HG03060 (cell line): ENCODE measurements around the gene SINHCAF.
"Not testable (repeated sequence)": the region's sequence is repeated elsewhere in the genome, so short reads cannot be mapped to it uniquely, and the experiment has no call there.

Experiments used
- ATAC-seq: cut with Tn5 transposase; IDR thresholded peaks from one replicate; pipeline ENCODE4 v1.9.1; 2021; ENCODE audit warnings: low read depth, moderate number of reproducible peaks; ENCODE audit not compliant: unreplicated experiment

The SINHCAF gene

DNA sequence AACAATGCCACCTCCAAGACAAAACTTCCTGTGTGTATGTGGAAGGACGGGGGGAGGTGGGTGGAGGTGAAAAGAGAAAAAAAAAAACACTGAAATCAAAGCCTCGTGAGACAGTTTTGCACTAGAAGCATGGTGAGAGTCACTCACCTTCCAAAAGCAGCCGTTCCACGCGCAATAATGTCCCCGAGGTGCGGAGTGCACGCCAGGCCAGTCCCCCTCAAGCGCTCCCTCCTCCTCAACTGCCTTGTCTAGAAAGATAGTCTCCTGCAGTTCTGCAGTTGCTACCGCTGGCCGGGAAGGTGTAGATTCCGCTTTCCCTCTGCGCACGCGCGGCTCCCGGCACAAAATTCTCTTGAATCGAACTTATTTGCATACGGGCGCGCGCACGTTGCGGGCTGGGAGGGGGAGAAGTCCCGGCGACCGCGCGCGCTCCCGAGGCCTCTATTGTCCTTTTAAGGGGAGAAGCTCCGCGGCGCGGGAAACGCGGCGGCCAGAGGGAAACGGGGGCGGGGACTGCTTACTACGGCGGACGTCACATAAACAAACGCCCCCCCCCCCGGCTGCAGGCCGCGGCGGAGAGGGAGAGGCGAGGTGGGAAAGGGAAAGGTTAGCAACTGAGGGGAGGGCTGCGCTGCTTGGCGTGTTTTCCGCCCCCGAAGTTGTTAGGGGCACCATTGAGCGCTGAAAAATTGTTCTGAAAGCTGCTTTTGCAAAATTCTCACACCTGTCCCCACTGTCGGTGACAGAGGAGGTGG is at the start of gene SINHCAF:
TSS of gene SINHCAF (minus strand) at position 274 of the 755 bp plus-strand sequence. CDS start 27,946 bp downstream, outside the sequence.
- peak; percentile 65 for ATAC-seq

GRCh38 chr12:31375422-31375821 is 49.5 kb upstream of the SINHCAF start:
- ATAC-seq = not testable (repeated sequence)

DNA sequence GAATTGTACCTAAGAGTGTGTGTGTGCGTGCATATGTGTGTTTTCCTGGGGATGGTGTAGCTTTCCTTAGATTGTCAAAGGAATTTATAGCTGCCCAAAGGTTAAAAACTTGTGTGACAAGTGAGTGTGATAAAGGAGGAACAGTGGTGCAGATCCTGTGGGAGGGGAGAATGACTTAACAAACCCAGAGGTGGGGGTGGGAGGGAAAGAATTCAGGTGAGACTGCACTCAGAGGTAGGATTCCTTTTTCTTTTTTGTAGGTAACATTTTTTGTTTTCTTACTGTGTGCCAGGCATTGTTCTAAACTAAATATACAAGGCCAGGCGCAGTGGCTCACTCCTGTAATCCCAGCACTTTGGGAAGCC is 45.3 kb upstream of the SINHCAF start:
- no peak for ATAC-seq

DNA sequence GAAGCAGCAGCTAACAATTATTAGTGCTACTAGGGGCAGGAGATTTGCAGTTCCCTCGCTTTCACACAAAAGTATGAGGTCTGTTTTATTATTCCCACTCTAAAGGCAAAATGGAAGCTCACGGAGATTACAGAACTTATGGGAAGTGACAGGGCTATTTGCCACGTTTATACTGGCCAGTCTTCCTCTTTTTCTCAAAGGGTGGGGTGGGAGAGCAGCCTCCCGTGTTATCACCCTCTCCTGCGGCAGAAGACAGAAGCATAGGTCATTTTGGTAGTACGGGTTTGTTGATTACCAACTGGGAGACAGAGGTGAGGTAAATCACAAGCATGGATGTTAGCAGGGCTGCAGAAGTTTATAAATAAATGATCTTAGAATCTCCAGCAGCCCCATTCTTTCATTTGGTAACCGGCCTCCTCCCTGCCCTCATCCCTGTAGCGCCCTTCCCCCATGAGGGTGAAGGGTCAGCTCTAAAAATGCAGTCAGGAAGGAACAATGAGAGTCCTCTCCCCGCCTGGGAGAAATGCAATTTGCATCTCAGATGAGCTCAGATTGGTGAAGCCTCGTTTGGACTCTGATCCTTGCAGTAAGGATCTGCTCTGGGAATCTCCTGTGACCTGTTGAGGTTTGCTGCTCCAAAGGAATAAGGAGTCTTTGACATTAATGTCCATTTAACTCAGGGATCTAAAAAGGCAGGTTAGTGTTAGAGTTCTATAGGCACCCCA is 44.7 kb upstream of the SINHCAF start:
- ATAC-seq = no peak

- ATAC-seq = no peak
Measured at GRCh38 chr12:31369712-31370521, 44.0 kb upstream of the SINHCAF start.

- no peak for ATAC-seq
Measured at GRCh38 chr12:31368666-31369361, 42.9 kb upstream of the SINHCAF start.

DNA sequence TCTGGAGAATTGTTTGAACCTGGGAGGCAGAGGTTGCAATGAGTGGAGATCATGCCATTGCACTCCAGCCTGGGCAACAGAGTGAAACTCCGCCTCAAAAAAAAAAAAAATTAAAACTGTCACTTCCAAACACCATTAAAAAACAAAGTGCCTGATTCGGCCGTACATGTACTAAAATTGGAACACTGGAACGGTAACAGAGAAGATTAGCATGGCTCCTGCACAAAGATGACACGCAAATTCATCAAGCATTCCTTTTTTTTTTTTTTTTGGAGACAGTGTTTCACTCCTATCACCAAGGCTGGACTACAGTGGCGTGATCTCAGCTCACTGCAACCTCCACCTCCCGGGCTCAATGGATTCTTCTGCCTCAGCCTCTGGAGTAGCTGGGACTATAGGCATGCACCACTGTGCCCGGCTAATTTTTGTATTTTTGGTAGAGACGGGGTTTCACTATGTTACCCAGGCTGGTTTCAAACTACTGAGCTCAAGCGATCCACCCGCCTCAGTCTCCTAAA is 40.2 kb upstream of the SINHCAF start:
- ATAC-seq = no peak

DNA sequence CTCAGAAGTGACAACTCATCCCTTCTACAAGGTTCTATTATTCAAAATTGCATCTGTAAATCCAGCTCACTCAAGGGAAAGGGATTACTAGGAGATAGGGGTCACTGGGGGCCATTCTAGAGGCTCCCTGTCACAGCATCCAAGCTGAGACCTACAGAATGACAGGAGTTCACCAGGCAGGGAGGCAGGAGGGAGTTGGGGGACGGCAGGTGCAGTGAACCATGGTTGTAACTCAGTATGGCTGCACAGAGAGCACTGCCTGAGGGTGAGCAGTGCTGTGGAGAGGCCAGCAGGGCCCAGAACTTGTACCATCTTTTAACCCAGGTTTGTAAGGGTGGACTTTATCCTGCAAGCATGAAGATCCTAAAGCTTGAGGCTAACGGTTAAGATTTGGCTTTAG is 37.9 kb upstream of the SINHCAF start:
- no peak for ATAC-seq

DNA sequence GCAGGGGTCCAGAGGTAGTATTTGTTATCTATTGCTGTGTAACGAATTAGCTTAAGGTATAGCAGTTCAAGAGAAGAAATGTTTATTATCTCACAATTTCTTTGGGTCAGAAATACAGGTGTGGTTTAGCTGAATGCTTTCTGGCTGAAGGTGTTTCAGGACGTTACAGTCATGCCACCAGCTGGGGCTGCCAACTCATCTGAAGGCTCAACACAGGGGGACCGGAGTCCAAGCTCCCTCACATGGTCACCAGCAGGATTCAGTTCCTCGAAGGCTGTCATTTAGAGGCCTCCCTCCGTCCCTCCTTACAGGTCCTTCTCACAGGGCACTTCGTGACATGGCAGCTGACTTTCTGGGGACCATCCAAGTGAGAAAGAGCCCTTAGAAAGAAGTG is 37.5 kb upstream of the SINHCAF start:
- ATAC-seq = no peak

- ATAC-seq = peak; percentile 38
Measured at GRCh38 chr12:31362759-31363415, 36.9 kb upstream of the SINHCAF start.

GRCh38 chr12:31362115-31362758 is 36.3 kb upstream of the SINHCAF start:
- ATAC-seq = peak; percentile 42

DNA sequence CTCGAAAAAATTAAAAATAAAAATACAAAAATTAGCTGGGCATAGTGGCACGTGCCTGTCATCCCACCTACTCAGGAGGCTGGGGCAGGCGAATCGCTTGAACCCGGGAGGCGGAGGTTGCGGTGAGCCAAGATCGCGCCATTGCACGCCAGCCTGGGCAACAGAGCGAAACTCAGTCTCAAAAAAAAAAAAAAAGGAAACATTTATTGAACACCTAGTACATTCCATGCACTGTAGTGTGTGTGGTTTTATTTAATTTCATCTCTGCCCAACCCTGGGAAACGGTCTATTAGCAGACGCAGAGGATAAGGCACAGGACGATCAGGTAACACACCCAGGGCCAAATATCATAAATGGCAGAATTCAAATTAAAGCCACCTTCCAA is 35.8 kb upstream of the SINHCAF start:
- no peak for ATAC-seq

DNA sequence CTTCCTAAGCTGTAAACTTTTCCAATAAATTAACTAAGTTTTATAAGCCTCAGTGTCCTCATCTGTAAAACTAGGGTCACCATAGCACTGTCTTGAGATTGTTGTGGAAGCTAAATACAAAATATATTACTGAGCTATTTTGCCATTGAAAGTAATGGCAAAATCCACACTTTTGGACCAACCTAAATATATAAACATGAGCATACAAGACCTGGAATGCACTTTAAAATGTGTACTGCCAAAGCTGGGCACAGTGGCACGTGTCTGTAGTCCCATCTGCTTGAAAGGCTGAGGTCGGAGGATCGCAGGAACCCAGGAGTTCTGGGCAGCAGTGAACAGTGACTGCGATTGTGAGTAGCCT is 29.8 kb upstream of the SINHCAF start:
- no peak for ATAC-seq

DNA sequence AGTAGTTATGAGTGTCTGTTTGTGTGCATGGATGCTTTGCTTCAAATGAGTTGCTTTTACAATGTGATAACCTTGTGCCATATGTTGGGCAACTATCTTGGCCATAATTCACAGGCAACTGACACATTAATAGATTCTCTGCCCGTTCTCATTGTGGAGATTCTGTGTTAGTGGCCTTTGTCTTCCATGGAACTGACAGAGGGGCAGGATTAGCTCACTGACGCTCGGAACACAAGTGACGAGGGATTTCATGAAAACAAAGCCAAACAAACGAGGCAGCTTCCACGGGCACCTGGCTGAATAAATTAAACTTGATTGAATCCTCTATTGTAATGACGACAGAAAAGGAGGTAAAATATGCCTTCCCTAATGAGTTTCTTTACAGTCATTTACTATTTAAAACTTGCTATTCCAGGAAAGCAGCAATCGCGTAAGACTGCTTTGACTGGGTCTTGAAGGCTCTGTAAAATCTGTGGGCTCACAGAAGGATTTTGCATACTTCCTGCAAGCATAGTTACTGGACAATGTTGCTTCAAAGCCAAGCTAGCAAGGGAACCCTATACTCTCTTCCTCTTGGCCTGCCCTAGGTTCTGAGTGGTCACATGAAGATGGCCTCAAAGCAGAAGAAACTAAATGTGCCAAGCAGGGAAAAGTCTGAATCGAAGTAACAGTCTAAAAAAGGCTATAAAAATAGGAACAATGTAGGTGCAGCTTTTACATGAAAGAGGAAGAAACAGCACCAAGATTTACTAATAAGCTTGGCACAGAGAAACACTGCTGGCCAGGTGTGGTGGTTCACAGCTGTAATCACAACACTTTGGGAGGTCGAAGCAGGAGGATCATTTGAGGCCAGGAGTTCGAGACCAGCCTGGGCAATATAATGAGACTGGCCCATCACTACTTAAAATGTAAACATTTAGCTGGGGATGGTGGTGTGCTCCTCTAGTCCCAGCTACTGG is 28.1 kb upstream of the SINHCAF start:
- ATAC-seq = no peak

DNA sequence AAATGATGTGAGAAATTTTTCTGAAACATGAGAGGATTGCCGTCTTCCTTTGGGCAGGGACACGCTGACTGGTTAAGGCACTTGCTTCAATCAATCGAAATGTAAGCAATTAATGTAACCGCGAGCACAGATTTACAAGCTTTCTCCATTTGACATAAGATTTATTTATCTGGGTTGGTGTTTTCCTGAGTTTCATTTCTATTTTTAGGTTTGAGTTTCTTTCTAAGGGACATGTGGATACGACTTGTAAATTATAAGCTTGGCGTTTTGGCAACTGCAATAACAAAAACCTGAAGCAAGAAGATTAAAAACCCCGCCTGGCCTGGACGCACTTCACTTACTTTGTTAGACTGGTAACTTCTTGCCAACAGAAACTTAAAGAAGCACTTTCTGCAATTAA is 20.3 kb upstream of the SINHCAF start:
- no peak for ATAC-seq

DNA sequence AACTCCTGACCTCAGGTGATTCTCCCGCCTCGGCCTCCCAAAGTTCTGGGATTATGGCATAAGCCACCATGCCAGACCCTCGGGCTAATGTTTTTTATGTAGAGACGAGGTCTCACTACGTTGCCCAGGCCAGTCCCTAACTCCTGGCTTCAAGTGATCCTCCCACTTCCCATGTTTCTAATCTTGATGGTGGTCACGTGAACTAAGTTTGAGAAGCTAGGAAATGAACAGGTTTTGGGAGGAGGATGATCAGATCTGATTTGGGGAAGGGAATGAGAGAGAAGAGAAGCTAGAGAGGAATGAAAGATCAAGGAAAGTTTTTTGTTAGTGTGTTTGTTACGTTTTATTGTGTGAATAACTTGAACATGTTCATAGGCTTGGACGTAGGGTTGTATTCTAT is 17.2 kb upstream of the SINHCAF start:
- no peak for ATAC-seq

GRCh38 chr12:31342286-31342685 is 16.3 kb upstream of the SINHCAF start:
- no peak for ATAC-seq

GRCh38 chr12:31339831-31340622 is 14.1 kb upstream of the SINHCAF start:
- ATAC-seq = no peak
